Naive thymus-derived CD4-positive, alpha-beta T cell (primary cell): ENCODE results near the gene DAB2IP. TPM values are rescaled to one million over a fixed set of nuclear protein-coding genes. Genes with fewer than 3 reads are reported as not detected.
"Not testable (repeated sequence)": the region's sequence is repeated elsewhere in the genome, so short reads cannot be mapped to it uniquely, and the experiment has no call there.

Experiments used
- ATAC-seq: fragments of 150-1000 bp; cut with Tn5 transposase; 2 replicates; pipeline ENCODE4 v1.10.0; 2021; ENCODE audit warnings: mild to moderate bottlenecking, moderate library complexity
- CTCF ChIA-PET: fragments of 350-600 bp; sonication (Branson Sonifier 250); formaldehyde crosslinking; loops from one replicate; lab custom pipeline; 2021; ENCODE audit warnings: antibody characterized with exemption; lab: Charles Lee
- POLR2A ChIA-PET: fragments of 350-600 bp; sonication (Branson Sonifier 250); formaldehyde crosslinking; loops from one replicate; lab custom pipeline; 2021; ENCODE audit warnings: antibody characterized with exemption, inconsistent platforms; lab: Charles Lee
- DNase-seq, 9 donors: peaks; one replicate each; pipeline versions ENCODE4 v3.0.0 to v3.0.0-alpha.2; 2020 to 2022; ENCODE audit warnings: mixed read lengths in 1 of 9
- H3K27ac ChIP-seq: one replicate; pipeline ENCODE4 v1.7.0; 2013; ENCODE audit warnings: mild to moderate bottlenecking, low read depth, low read length, moderate library complexity
- H3K27me3 ChIP-seq, 2 donors: one replicate each; pipeline ENCODE4 v1.7.0; 2013; ENCODE audit warnings: low read length in 2 of 2, mild to moderate bottlenecking in 2 of 2, moderate library complexity in 2 of 2; ENCODE audit not compliant: control insufficient read depth in 2 of 2, insufficient read depth in 2 of 2
- H3K36me3 ChIP-seq, 3 experiments: 1 replicate in 2 of 3; 2 replicates in 1 of 3; pipeline ENCODE4 v1.7.0; 2013; ENCODE audit warnings: low read length in 3 of 3, mild to moderate bottlenecking in 3 of 3, moderate library complexity in 1 of 3; ENCODE audit not compliant: insufficient read depth in 3 of 3, control insufficient read depth in 2 of 3
- H3K4me1 ChIP-seq, 2 donors: one replicate each; pipeline ENCODE4 v1.7.0; 2013; ENCODE audit warnings: low read length in 2 of 2, mild to moderate bottlenecking in 2 of 2, moderate library complexity in 1 of 2; ENCODE audit not compliant: control insufficient read depth in 2 of 2, insufficient read depth in 2 of 2
- H3K4me3 ChIP-seq: 2 replicates; pipeline ENCODE4 v1.7.0; 2013; ENCODE audit warnings: mild to moderate bottlenecking, low read length
- H3K9me3 ChIP-seq, 3 experiments: 1 replicate in 2 of 3; 2 replicates in 1 of 3; pipeline ENCODE4 v1.7.0; 2013; ENCODE audit warnings: low read length in 3 of 3; ENCODE audit not compliant: control insufficient read depth in 2 of 3
- H3K27ac Mint-ChIP-seq, 9 donors: one replicate each; pipeline ENCODE4 v1.8.0; 2020 to 2022; ENCODE audit warnings: mixed read lengths in 9 of 9, mild to moderate bottlenecking in 8 of 9, moderate library complexity in 5 of 9, inconsistent platforms in 2 of 9
- H3K27me3 Mint-ChIP-seq, 5 donors: one replicate each; pipeline ENCODE4 v1.8.0; 2021 to 2022; ENCODE audit warnings: mixed read lengths in 5 of 5, mild to moderate bottlenecking in 1 of 5
- H3K36me3 Mint-ChIP-seq, 5 donors: one replicate each; pipeline ENCODE4 v1.8.0; 2020 to 2022; ENCODE audit warnings: mixed read lengths in 5 of 5, mild to moderate bottlenecking in 3 of 5, inconsistent platforms in 1 of 5
- H3K4me1 Mint-ChIP-seq, 7 donors: one replicate each; pipeline ENCODE4 v1.8.0; 2020 to 2022; ENCODE audit warnings: mixed read lengths in 7 of 7, mild to moderate bottlenecking in 3 of 7, inconsistent platforms in 1 of 7
- H3K4me3 Mint-ChIP-seq, 10 donors: one replicate each; pipeline ENCODE4 v1.8.0; 2020 to 2022; ENCODE audit warnings: mild to moderate bottlenecking in 10 of 10, mixed read lengths in 10 of 10, moderate library complexity in 6 of 10, inconsistent platforms in 2 of 10
- H3K9me3 Mint-ChIP-seq, 11 donors: one replicate each; pipeline ENCODE4 v1.8.0; 2020 to 2022; ENCODE audit warnings: mixed read lengths in 11 of 11, mild to moderate bottlenecking in 4 of 11, inconsistent platforms in 1 of 11, moderate library complexity in 1 of 11
- intact Hi-C, 2 donors: fragments of 100-400 bp; cut with micrococcal nuclease; formaldehyde crosslinking; loops; one replicate each; pipeline ENCODE4 v1.15.1; 2023
- polyA plus RNA-seq, 2 donors: library from polyadenylated mRNA; unstranded; fragments of 300-500 nt; fragmentation: Illumina TruSeq; gene quantifications; one replicate each; pipeline ENCODE4 v1.2.3, GENCODE V29; 2021
- total RNA-seq, 6 experiments: library from RNA in 5 of 6; stranded (reverse) in 5 of 6; gene quantifications; 1 replicate in 5 of 6; 2 replicates in 1 of 6; pipeline ENCODE4 v1.2.3 and lab custom pipeline; 2021 to 2026

The DAB2IP gene
- total and polyA plus RNA-seq, 7 experiments from 2014 or later = 0.15 TPM; not detected in 6

GRCh38 chr9:121785673-121786542 is 134.5 kb downstream of the DAB2IP start:
- H3K27me3 ChIP-seq = no peaks in the 10 kb centered on the region
- no peaks in the 10 kb centered on the region for H3K4me1 ChIP-seq
- H3K4me3 ChIP-seq = no peak overlapping the region
- H3K9me3 Mint-ChIP-seq = no peaks in the 10 kb centered on the region
- H3K36me3 Mint-ChIP-seq = no peaks in the 10 kb centered on the region
- DNase-seq (no peak), ATAC-seq (no peak)
- H3K27ac ChIP-seq = no peak overlapping the region
- POLR2A ChIA-PET = no interaction called here
- no peak overlapping the region for H3K27ac Mint-ChIP-seq
- peak overlapping the region in 1 of 10 donors; percentile 16 for H3K4me3 Mint-ChIP-seq
- no peaks in the 10 kb centered on the region for H3K9me3 ChIP-seq
- CTCF ChIA-PET = no interaction called here
- no peaks in the 10 kb centered on the region for H3K36me3 ChIP-seq
- intact Hi-C loops = no loop called here
- H3K27me3 Mint-ChIP-seq = peaks cover 0 to 15% (median 3%) of the 10 kb centered on the region in 5 donors
- peaks cover 0 to 25% (median 11%) of the 10 kb centered on the region in 7 donors for H3K4me1 Mint-ChIP-seq

GRCh38 chr9:121786543-121786948 is 135.1 kb downstream of the DAB2IP start:
- Histone ChIP-seq H3K36me3 (no peaks in the 10 kb centered on the region), H3K27me3 (no peaks in the 10 kb centered on the region), H3K9me3 (no peaks in the 10 kb centered on the region), H3K4me3 (no peak overlapping the region), H3K27ac (no peak overlapping the region), H3K4me1 (no peaks in the 10 kb centered on the region)
- DNase-seq = no peak
- ATAC-seq = no peak
- Mint-ChIP-seq H3K4me3 (no peak overlapping the region), H3K36me3 (no peaks in the 10 kb centered on the region), H3K27ac (peak overlapping the region in 1 of 9 donors; percentile 36), H3K27me3 (peaks cover 0 to 15% (median 3%) of the 10 kb centered on the region in 5 donors), H3K4me1 (peaks cover 0 to 25% (median 11%) of the 10 kb centered on the region in 7 donors), H3K9me3 (no peaks in the 10 kb centered on the region)
- ChIA-PET POLR2A (no interaction called here), CTCF (no interaction called here)
- intact Hi-C loops = no loop called here

- DNase-seq = no peak
- intact Hi-C loops = no loop called here
These were observed 135.6 kb downstream of the DAB2IP start for GRCh38 chr9:121786998-121787422.

GRCh38 chr9:121788686-121789366 is 137.4 kb downstream of the DAB2IP start:
- Histone ChIP-seq H3K27me3 (no peaks in the 10 kb centered on the region), H3K4me3 (no peak overlapping the region), H3K4me1 (no peaks in the 10 kb centered on the region), H3K27ac (no peak overlapping the region), H3K36me3 (no peaks in the 10 kb centered on the region), H3K9me3 (no peaks in the 10 kb centered on the region)
- H3K27ac Mint-ChIP-seq = no peak overlapping the region
- H3K27me3 Mint-ChIP-seq = peaks cover 0 to 15% (median 3%) of the 10 kb centered on the region in 5 donors
- intact Hi-C loops = no loop called here
- POLR2A ChIA-PET = no interaction called here
- H3K36me3 Mint-ChIP-seq = no peaks in the 10 kb centered on the region
- H3K9me3 Mint-ChIP-seq = no peaks in the 10 kb centered on the region
- peaks cover 0 to 15% (median 7%) of the 10 kb centered on the region in 7 donors for H3K4me1 Mint-ChIP-seq
- CTCF ChIA-PET = no interaction called here
- ATAC-seq = no peak
- H3K4me3 Mint-ChIP-seq = no peak overlapping the region
- DNase-seq = no peak

More at GRCh38 chr9:121786998-121787422, 135.6 kb downstream of the DAB2IP start:
- Histone ChIP-seq H3K4me1 (no peaks in the 10 kb centered on the region), H3K4me3 (no peak overlapping the region), H3K9me3 (no peaks in the 10 kb centered on the region), H3K27ac (no peak overlapping the region), H3K27me3 (no peaks in the 10 kb centered on the region), H3K36me3 (no peaks in the 10 kb centered on the region)
- CTCF ChIA-PET = no interaction called here
- H3K9me3 Mint-ChIP-seq = no peaks in the 10 kb centered on the region
- H3K4me3 Mint-ChIP-seq = no peak overlapping the region
- no peak overlapping the region for H3K27ac Mint-ChIP-seq
- peaks cover 0 to 25% (median 11%) of the 10 kb centered on the region in 7 donors for H3K4me1 Mint-ChIP-seq
- H3K36me3 Mint-ChIP-seq = no peaks in the 10 kb centered on the region
- peaks cover 0 to 15% (median 3%) of the 10 kb centered on the region in 5 donors for H3K27me3 Mint-ChIP-seq
- POLR2A ChIA-PET = no interaction called here
- ATAC-seq = no peak

- no peak for DNase-seq
- no peak overlapping the region for H3K27ac Mint-ChIP-seq
- H3K27me3 Mint-ChIP-seq = peaks cover 0 to 15% (median 3%) of the 10 kb centered on the region in 5 donors
- ChIA-PET POLR2A (no interaction called here), CTCF (no interaction called here)
- Histone ChIP-seq H3K4me1 (no peaks in the 10 kb centered on the region), H3K36me3 (no peaks in the 10 kb centered on the region), H3K9me3 (no peaks in the 10 kb centered on the region), H3K4me3 (no peak overlapping the region), H3K27me3 (no peaks in the 10 kb centered on the region), H3K27ac (no peak overlapping the region)
- no peak overlapping the region for H3K4me3 Mint-ChIP-seq
- H3K36me3 Mint-ChIP-seq = no peaks in the 10 kb centered on the region
- intact Hi-C loops = no loop called here
- no peaks in the 10 kb centered on the region for H3K9me3 Mint-ChIP-seq
- H3K4me1 Mint-ChIP-seq = no peaks in the 10 kb centered on the region
- ATAC-seq = no peak
These were observed 139.4 kb downstream of the DAB2IP start for GRCh38 chr9:121790841-121791240.

GRCh38 chr9:121792476-121792875 is 141.0 kb downstream of the DAB2IP start:
- H3K36me3 ChIP-seq, H3K4me3 Mint-ChIP-seq, H3K27ac Mint-ChIP-seq, H3K9me3 Mint-ChIP-seq, H3K4me1 Mint-ChIP-seq, DNase-seq, H3K9me3 ChIP-seq, H3K4me1 ChIP-seq, H3K36me3 Mint-ChIP-seq, H3K27ac ChIP-seq, intact Hi-C loops, POLR2A ChIA-PET, CTCF ChIA-PET, H3K4me3 ChIP-seq, ATAC-seq, H3K27me3 ChIP-seq: not testable (repeated sequence)
- peaks cover 0 to 14% (median 2%) of the 10 kb centered on the region in 5 donors for H3K27me3 Mint-ChIP-seq
